Effector memory CD8-positive, alpha-beta T cell (primary cell): Measurements from ENCODE around the gene DUSP28.

Experiments
- ATAC-seq: fragments of 150-1000 bp; cut with Tn5 transposase; replicated peaks from 2 replicates; pipeline ENCODE4 v1.10.0; 2021; ENCODE audit warnings: mild to moderate bottlenecking, moderate library complexity
- DNase-seq, 3 experiments: peaks; one replicate each; pipeline ENCODE4 v3.0.0; 2021
- H3K27ac Mint-ChIP-seq, 2 donors: one replicate each; pipeline ENCODE4 v1.8.0; 2022; ENCODE audit warnings: mild to moderate bottlenecking in 2 of 2, mixed read lengths in 2 of 2, moderate library complexity in 2 of 2
- H3K27me3 Mint-ChIP-seq, 2 donors: one replicate each; pipeline ENCODE4 v1.8.0; 2022; ENCODE audit warnings: mixed read lengths in 2 of 2
- H3K36me3 Mint-ChIP-seq: one replicate; pipeline ENCODE4 v1.8.0; 2022; ENCODE audit warnings: mild to moderate bottlenecking, moderate library complexity, mixed read lengths; ENCODE audit not compliant: insufficient read depth
- H3K4me1 Mint-ChIP-seq, 2 donors: one replicate each; pipeline ENCODE4 v1.8.0; 2022; ENCODE audit warnings: low read depth in 2 of 2, mixed read lengths in 2 of 2
- H3K4me3 Mint-ChIP-seq, 2 donors: one replicate each; pipeline ENCODE4 v1.8.0; 2022; ENCODE audit warnings: mild to moderate bottlenecking in 2 of 2, mixed read lengths in 2 of 2, moderate library complexity in 2 of 2
- H3K9me3 Mint-ChIP-seq, 2 donors: one replicate each; pipeline ENCODE4 v1.8.0; 2022; ENCODE audit warnings: mixed read lengths in 2 of 2

DUSP28 gene

DNA sequence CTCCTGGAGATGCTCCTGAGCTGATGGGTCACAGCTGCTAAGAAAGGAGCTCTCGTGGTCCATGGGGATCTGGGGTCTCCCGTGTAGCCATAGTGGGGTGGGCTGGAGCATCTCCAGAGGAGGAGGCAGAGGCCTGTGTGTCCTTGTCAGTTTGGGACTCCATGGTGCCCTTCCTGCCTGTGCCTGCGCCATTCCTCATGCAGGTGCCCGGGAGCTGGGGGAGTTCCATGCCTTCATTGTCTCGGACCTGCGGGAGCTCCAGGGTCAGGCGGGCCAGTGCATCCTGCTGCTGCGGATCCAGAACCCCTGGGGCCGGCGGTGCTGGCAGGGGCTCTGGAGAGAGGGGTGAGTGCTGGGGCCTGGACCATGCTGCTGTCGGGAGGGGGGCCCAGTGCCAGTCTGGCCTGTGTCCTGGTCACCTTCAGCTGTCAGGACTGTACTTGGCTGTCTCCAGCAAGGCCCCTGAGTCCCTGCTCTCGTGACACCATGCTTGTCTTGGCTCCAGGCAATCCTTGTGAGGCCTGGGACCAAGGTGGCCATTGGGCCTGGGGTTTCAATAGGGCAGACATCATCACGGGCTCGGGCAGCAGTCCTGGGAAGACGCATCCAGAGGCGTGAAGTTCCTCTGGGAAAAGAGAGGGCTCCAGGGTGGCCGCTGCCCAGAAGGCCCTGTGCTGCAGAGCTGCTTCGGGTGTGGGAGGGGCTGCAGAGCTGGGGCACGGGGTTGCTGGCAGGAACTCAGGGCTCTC is 33.7 kb downstream of the DUSP28 start:
- Mint-ChIP-seq H3K9me3 (no peaks in the 10 kb centered on the region), H3K27me3 (no peaks in the 10 kb centered on the region), H3K4me3 (no peak overlapping the region), H3K36me3 (peaks cover 25% of the 10 kb centered on the region), H3K4me1 (peaks cover 10 to 18% of the 10 kb centered on the region in 2 donors), H3K27ac (peak overlapping the region in 1 of 2 donors; percentile 15)
- DNase-seq (no peak), ATAC-seq (no peak)

- Mint-ChIP-seq H3K36me3 (peaks cover 18% of the 10 kb centered on the region), H3K4me1 (peaks cover 4 to 12% of the 10 kb centered on the region in 2 donors), H3K27me3 (no peaks in the 10 kb centered on the region), H3K4me3 (no peak overlapping the region), H3K9me3 (no peaks in the 10 kb centered on the region), H3K27ac (peak overlapping the region in 1 of 2 donors; percentile 41)
- no peak for ATAC-seq
- DNase-seq, result no peak
These were observed 34.6 kb downstream of the DUSP28 start for GRCh38 chr2:240594511-240595380.

DNA sequence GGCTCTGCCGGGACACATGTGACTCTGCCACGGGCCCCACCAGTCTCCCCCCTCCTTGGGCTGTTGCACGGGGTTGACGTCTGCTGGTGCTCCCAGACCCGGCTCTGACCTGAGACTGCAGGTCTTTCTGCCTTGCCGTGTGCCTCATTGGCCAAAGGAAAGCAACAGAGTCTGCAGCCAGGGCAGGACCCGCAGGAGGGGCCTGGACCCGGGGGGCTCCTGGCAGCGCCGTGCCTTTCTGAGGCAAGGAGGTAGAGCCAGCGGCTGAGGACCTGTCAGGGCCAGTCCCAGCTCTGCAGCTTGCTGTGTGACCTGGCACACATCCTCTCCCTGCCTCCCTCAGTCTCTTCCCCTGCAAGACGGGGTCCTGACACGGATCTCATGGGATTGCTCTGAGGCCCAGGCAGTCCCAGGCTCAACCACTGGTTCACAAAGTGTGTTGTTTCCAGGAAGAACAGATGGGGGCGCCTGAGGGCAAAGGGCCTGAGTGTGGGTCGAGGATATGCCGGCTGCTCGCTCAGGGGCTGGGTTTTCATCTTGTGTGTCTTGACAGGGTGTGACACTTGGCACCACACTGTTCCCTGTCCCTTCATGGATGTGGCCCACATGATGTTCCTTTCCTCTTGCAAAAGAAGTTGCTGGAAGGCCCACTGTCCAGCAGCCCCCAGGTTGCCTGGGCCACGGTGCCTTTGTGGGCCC is 35.4 kb downstream of the DUSP28 start:
- Mint-ChIP-seq H3K27me3 (no peaks in the 10 kb centered on the region), H3K27ac (peak overlapping the region in 1 of 2 donors; percentile 41), H3K4me1 (peaks cover 4 to 12% of the 10 kb centered on the region in 2 donors), H3K9me3 (no peaks in the 10 kb centered on the region), H3K36me3 (peaks cover 18% of the 10 kb centered on the region), H3K4me3 (no peak overlapping the region)
- peak; percentile 19 to 31 (median 25) for DNase-seq
- peak; percentile 58 for ATAC-seq

- DNase-seq, result no peak
- no peaks in the 10 kb centered on the region for H3K9me3 Mint-ChIP-seq
- no peak for ATAC-seq
- H3K36me3 Mint-ChIP-seq, result peaks cover 18% of the 10 kb centered on the region
- no peaks in the 10 kb centered on the region for H3K27me3 Mint-ChIP-seq
- no peak overlapping the region for H3K4me3 Mint-ChIP-seq
- H3K27ac Mint-ChIP-seq, result peak overlapping the region in 1 of 2 donors; percentile 41
- peaks cover 4 to 12% of the 10 kb centered on the region in 2 donors for H3K4me1 Mint-ChIP-seq
These were observed 35.9 kb downstream of the DUSP28 start for GRCh38 chr2:240596080-240596460.

GRCh38 chr2:240596491-240596931 is 36.4 kb downstream of the DUSP28 start:
- H3K4me3 Mint-ChIP-seq, result no peak overlapping the region
- no peak for ATAC-seq
- peaks cover 19% of the 10 kb centered on the region for H3K36me3 Mint-ChIP-seq
- H3K27ac Mint-ChIP-seq, result peak overlapping the region in 1 of 2 donors; percentile 41
- H3K4me1 Mint-ChIP-seq, result peaks cover 3 to 8% of the 10 kb centered on the region in 2 donors
- no peaks in the 10 kb centered on the region for H3K27me3 Mint-ChIP-seq
- DNase-seq, result no peak
- H3K9me3 Mint-ChIP-seq, result no peaks in the 10 kb centered on the region

DNA sequence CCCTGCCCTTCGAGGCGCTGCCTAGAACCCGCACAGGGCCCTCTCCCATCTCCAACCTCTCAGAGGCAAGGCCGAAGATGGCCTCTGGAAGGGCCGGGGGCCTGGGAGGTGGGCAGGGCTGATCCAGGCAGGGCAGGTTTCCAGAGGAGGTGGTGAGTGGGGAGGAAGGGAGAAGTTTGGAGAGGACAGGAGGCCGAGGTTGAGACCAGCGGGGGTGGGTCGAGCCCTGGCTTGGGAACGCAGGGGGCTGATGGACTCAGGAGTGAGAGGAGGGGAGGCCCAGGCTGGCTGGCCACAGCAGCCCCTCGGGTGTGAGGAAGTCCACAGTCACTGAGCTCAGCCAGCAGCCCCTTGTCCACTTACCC is 36.9 kb downstream of the DUSP28 start:
- Mint-ChIP-seq H3K27ac (no peak overlapping the region), H3K4me3 (no peak overlapping the region), H3K9me3 (no peaks in the 10 kb centered on the region), H3K4me1 (peaks cover 0 to 8% of the 10 kb centered on the region in 2 donors), H3K27me3 (no peaks in the 10 kb centered on the region), H3K36me3 (peaks cover 18% of the 10 kb centered on the region)
- ATAC-seq, result no peak
- DNase-seq, result no peak

DNA sequence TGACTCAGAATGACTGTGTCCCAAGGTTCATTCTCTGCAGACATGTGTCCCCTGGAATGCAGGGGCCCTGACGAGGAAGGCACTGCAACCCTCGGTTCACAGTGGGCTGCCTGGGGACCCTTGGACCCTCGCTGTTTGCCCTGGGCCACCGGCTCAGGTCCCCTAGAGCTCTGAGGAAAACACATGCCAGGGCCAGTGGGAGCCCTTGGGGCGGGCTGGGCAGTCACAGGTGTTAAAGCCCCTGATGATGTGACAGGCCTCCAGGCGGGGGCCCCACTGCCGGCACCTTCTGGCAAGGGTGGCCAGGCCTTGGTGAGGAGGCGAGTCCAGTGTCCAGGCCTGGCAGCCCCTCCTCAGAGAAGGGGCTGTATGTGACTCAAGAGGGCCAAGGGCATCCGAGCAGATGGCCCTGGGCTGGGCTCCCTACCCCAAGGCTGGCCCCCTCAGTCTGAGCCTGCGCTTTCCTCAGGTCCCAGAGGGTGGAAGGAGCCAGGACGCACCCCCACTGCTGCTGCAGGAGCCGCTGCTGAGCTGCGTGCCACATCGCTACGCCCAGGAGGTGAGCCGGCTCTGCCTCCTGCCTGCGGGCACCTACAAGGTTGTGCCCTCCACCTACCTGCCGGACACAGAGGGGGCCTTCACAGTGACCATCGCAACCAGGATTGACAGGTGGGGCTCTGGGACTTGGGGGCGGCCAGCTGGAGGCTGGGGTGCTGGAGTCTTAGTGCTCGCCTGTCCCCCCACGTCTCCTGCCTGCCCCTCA is 37.4 kb downstream of the DUSP28 start:
- ATAC-seq (no peak), DNase-seq (no peak)
- Mint-ChIP-seq H3K4me3 (no peak overlapping the region), H3K27me3 (no peaks in the 10 kb centered on the region), H3K27ac (no peak overlapping the region), H3K9me3 (no peaks in the 10 kb centered on the region), H3K36me3 (peaks cover 13% of the 10 kb centered on the region), H3K4me1 (peaks cover 0 to 8% of the 10 kb centered on the region in 2 donors)

DNA sequence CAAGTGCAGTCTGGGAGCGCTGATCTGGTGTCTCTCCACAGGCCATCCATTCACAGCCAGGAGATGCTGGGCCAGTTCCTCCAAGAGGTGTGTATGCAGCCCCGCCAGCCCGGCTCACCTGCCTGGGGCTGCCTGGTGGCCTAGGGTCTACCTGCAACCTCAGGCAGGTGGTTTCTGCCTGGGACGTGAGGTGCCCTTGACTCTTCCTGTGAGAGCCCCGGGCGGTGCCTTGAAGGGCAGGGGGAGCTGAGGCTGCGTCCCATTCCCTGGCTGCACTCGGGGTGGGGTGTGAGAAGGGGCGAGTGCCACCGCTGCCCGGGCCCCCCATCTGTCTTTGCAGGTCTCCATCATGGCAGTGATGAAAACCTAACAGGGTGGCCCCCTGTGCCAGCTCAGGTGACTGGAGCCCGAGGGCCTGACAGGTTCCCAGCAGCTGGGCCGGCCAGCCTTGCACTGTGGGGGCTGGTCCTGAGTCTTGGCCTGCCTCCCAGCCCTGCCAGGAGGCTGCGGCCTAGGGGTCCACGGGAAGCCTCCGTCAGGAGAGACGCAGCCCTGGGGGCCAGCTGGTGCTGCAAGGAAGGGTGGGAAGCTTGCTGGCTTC is 38.3 kb downstream of the DUSP28 start:
- Mint-ChIP-seq H3K4me3 (no peak overlapping the region), H3K36me3 (peaks cover 9% of the 10 kb centered on the region), H3K9me3 (no peaks in the 10 kb centered on the region), H3K27ac (peak overlapping the region; percentile 62 to 77), H3K4me1 (peaks cover 0 to 8% of the 10 kb centered on the region in 2 donors), H3K27me3 (no peaks in the 10 kb centered on the region)
- ATAC-seq, result no peak
- DNase-seq, result no peak

GRCh38 chr2:240599141-240599583 is 39.0 kb downstream of the DUSP28 start:
- peak overlapping the region; percentile 62 to 77 for H3K27ac Mint-ChIP-seq
- peaks cover 7% of the 10 kb centered on the region for H3K36me3 Mint-ChIP-seq
- DNase-seq, result no peak
- H3K9me3 Mint-ChIP-seq, result no peaks in the 10 kb centered on the region
- H3K4me1 Mint-ChIP-seq, result peaks cover 0 to 6% of the 10 kb centered on the region in 2 donors
- no peak overlapping the region for H3K4me3 Mint-ChIP-seq
- ATAC-seq, result no peak
- no peaks in the 10 kb centered on the region for H3K27me3 Mint-ChIP-seq

- H3K9me3 Mint-ChIP-seq, result no peaks in the 10 kb centered on the region
- peak overlapping the region; percentile 38 to 62 for H3K27ac Mint-ChIP-seq
- ATAC-seq (no peak), DNase-seq (no peak)
- peaks cover 0 to 6% of the 10 kb centered on the region in 2 donors for H3K4me1 Mint-ChIP-seq
- H3K4me3 Mint-ChIP-seq, result no peak overlapping the region
- peaks cover 10% of the 10 kb centered on the region for H3K36me3 Mint-ChIP-seq
- no peaks in the 10 kb centered on the region for H3K27me3 Mint-ChIP-seq
These were observed 40.3 kb downstream of the DUSP28 start for GRCh38 chr2:240600451-240600961.

- H3K4me3 Mint-ChIP-seq, result no peak overlapping the region
- H3K36me3 Mint-ChIP-seq, result peaks cover 10% of the 10 kb centered on the region
- DNase-seq (no peak), ATAC-seq (no peak)
- peak overlapping the region in 1 of 2 donors; percentile 57 for H3K27ac Mint-ChIP-seq
- H3K27me3 Mint-ChIP-seq, result no peaks in the 10 kb centered on the region
- H3K4me1 Mint-ChIP-seq, result peaks cover 0 to 1% of the 10 kb centered on the region in 2 donors
- no peaks in the 10 kb centered on the region for H3K9me3 Mint-ChIP-seq
These were observed 41.1 kb downstream of the DUSP28 start for GRCh38 chr2:240601061-240601830.

GRCh38 chr2:240601831-240602160 is 41.6 kb downstream of the DUSP28 start:
- Mint-ChIP-seq H3K27ac (peak overlapping the region in 1 of 2 donors; percentile 57), H3K36me3 (peaks cover 10% of the 10 kb centered on the region), H3K4me3 (no peak overlapping the region), H3K4me1 (peaks cover 0 to 1% of the 10 kb centered on the region in 2 donors), H3K9me3 (no peaks in the 10 kb centered on the region), H3K27me3 (no peaks in the 10 kb centered on the region)
- DNase-seq, result no peak
- ATAC-seq, result no peak
